K562 (cell line): ENCODE results near the gene NTN1. TPM values are rescaled to one million over a fixed set of nuclear protein-coding genes. Genes with fewer than 3 reads are reported as not detected.

Source experiments
- ATAC-seq: fragments of 200-7000 bp; cut with Tn5 transposase; 3 replicates; pipeline ENCODE4 v1.9.1; 2020; ENCODE audit warnings: moderate library complexity
- BruUV-seq: library from RNA; stranded (reverse); fragments of 400-500 nt; replicated peaks from 2 replicates; lab custom pipeline; 2021; lab: Mats Ljungman, UMichigan
- CTCF ChIA-PET: fragments of 300-600 bp; formaldehyde crosslinking; extraction: SDS; loops from one replicate; lab custom pipeline; 2021; ENCODE audit warnings: low intra/inter-chr PET ratio; lab: Yijun Ruan, JAX
- POLR2A ChIA-PET: fragments of 300-600, 350-650 bp; sonication (Branson Sonifier 250); formaldehyde crosslinking; extraction: SDS; loops from one replicate; lab custom pipeline; 2021; ENCODE audit warnings: antibody characterized with exemption, inconsistent platforms; lab: Yijun Ruan, JAX
- DNase-seq, 4 experiments: peaks; one replicate each; pipeline versions ENCODE4 v3.0.0 to v3.0.0-alpha.2; 2011 to 2018; ENCODE audit warnings: low spot score in 3 of 4, mixed read lengths in 3 of 4; ENCODE audit errors: extremely low read depth in 1 of 4
- FAIRE-seq: peaks from 2 replicates; lab custom pipeline; 2011; peaks lifted over from hg19 to GRCh38; lab: Jason Lieb, UNC
- H2AFZ ChIP-seq: 2 replicates; pipeline ENCODE4 v1.6.0; 2011; ENCODE audit warnings: low read depth, low read length, control low read depth, inconsistent platforms
- H3K27ac ChIP-seq: fragments of 200-600 bp; 3 replicates; pipeline ENCODE4 v1.8.0; 2011; ENCODE audit warnings: low read depth, mild to moderate bottlenecking, control low read depth, inconsistent platforms, low read length, moderate library complexity, mixed read lengths; ENCODE audit errors: extremely low read depth
- H3K27me3 ChIP-seq, 2 experiments: fragments of 300-600 bp in 1 of 2; 2 replicates in 1 of 2; 3 replicates in 1 of 2; pipeline versions ENCODE4 v1.6.0 to v1.8.0; 2011; ENCODE audit warnings: inconsistent platforms in 2 of 2, low read length in 2 of 2, mild to moderate bottlenecking in 1 of 2, mixed read lengths in 1 of 2, moderate library complexity in 1 of 2; ENCODE audit not compliant: control insufficient read depth in 2 of 2, insufficient read depth in 2 of 2
- H3K36me3 ChIP-seq: fragments of 300-600 bp; 3 replicates; pipeline ENCODE4 v1.8.0; 2011; ENCODE audit warnings: mild to moderate bottlenecking, low read length, inconsistent platforms; ENCODE audit not compliant: control insufficient read depth, insufficient read depth
- H3K4me1 ChIP-seq, 2 experiments: fragments of 200-600 bp in 1 of 2; replicated peaks in 1 of 2; 2 replicates in 1 of 2; 3 replicates in 1 of 2; pipeline versions ENCODE4 v1.5.1 to v1.8.0; 2011; ENCODE audit warnings: inconsistent platforms in 2 of 2, low read length in 2 of 2, mild to moderate bottlenecking in 1 of 2, mixed read lengths in 1 of 2, moderate library complexity in 1 of 2; ENCODE audit not compliant: control insufficient read depth in 2 of 2, insufficient read depth in 2 of 2
- H3K4me2 ChIP-seq: 2 replicates; pipeline ENCODE4 v1.6.1; 2011; ENCODE audit warnings: low read length, control low read depth, inconsistent platforms, mixed read lengths; ENCODE audit not compliant: insufficient read depth
- H3K4me3 ChIP-seq: fragments of 200-600 bp; sonication (generic), shearing (Covaris generic); 2 replicates; pipeline ENCODE4 v1.5.1; 2016; ENCODE audit warnings: control low read depth, inconsistent platforms
- H3K79me2 ChIP-seq: fragments of 200-600 bp; 3 replicates; pipeline ENCODE4 v1.8.0; 2011; ENCODE audit warnings: low read length, inconsistent platforms; ENCODE audit not compliant: control insufficient read depth, insufficient read depth
- H3K9ac ChIP-seq, 2 experiments: 2 replicates each; pipeline versions ENCODE4 v1.6.0 to v1.6.1; 2011; ENCODE audit warnings: low read depth in 2 of 2, low read length in 2 of 2, control low read depth in 1 of 2, inconsistent platforms in 1 of 2, mild to moderate bottlenecking in 1 of 2, mixed read lengths in 1 of 2; ENCODE audit not compliant: insufficient read depth in 1 of 2
- H3K9me1 ChIP-seq: one replicate; pipeline ENCODE4 v1.6.0; 2011; ENCODE audit warnings: inconsistent platforms, mild to moderate bottlenecking, low read length, moderate library complexity; ENCODE audit not compliant: control insufficient read depth, insufficient read depth
- H3K9me3 ChIP-seq: replicated peaks from 2 replicates; pipeline ENCODE4 v1.5.1; 2011; ENCODE audit warnings: low read depth, low read length, inconsistent platforms; ENCODE audit not compliant: control insufficient read depth, insufficient read depth
- H4K20me1 ChIP-seq: replicated peaks from 2 replicates; pipeline ENCODE4 v1.6.1; 2011; ENCODE audit warnings: low read length, inconsistent platforms, mixed read lengths; ENCODE audit not compliant: control insufficient read depth, insufficient read depth
- ARID3B ChIP-seq: fragments of 250-450 bp; sonication (Bioruptor Pico); IDR thresholded peaks from 2 replicates; pipeline ENCODE4 v1.4.0; 2020; ENCODE audit warnings: borderline replicate concordance
- FOXA3 ChIP-seq, 2 experiments: fragments of 450-650 bp in 1 of 2; sonication (generic) in 1 of 2; formaldehyde crosslinking; IDR thresholded peaks in 1 of 2; conservative IDR thresholded peaks in 1 of 2; 2 replicates each; pipeline versions ENCODE4 v1.4.0 to v1.8.0; 2020 to 2022; ENCODE audit warnings: mild to moderate bottlenecking in 2 of 2, missing genetic modification reagents in 1 of 2
- LCOR ChIP-seq: sonication (generic); formaldehyde crosslinking; IDR thresholded peaks from 2 replicates; pipeline ENCODE4 v1.8.0; 2022; ENCODE audit warnings: mild to moderate bottlenecking, missing genetic modification reagents
- MBD1 ChIP-seq: fragments of 250-450 bp; sonication (Bioruptor Pico); IDR thresholded peaks from 2 replicates; pipeline ENCODE4 v1.8.0; 2022; ENCODE audit warnings: inconsistent platforms
- MXI1 ChIP-seq: IDR thresholded peaks from 2 replicates; pipeline ENCODE4 v1.6.1; 2011; ENCODE audit warnings: low read depth, mild to moderate bottlenecking, improper control_type of control experiment, low read length
- NR4A1 ChIP-seq, 2 experiments: fragments of 250-450 bp in 1 of 2; fragments of 450-650 bp in 1 of 2; sonication (Bioruptor Pico) in 1 of 2; IDR thresholded peaks; 2 replicates each; pipeline versions ENCODE4 v1.4.0 to v1.6.1; 2016 to 2020; ENCODE audit warnings: mild to moderate bottlenecking in 2 of 2, missing compliant biosample characterization in 1 of 2, missing genetic modification characterization in 1 of 2, moderate library complexity in 1 of 2
- PRPF4 ChIP-seq: fragments of 200-400 bp; formaldehyde crosslinking; IDR thresholded peaks from one replicate; pipeline ENCODE4 v1.6.1; 2017; ENCODE audit warnings: low read length, low read depth, mild to moderate bottlenecking; ENCODE audit not compliant: insufficient read depth, poor library complexity, severe bottlenecking
- RAD51 ChIP-seq: fragments of 450-650 bp; IDR thresholded peaks from 2 replicates; pipeline ENCODE4 v1.7.1; 2016; ENCODE audit warnings: low read depth, mild to moderate bottlenecking, borderline replicate concordance
- RBM25 ChIP-seq: fragments of 200-400 bp; formaldehyde crosslinking; IDR thresholded peaks from 2 replicates; pipeline ENCODE4 v1.6.1; 2018; ENCODE audit warnings: low read length, low read depth, moderate library complexity; ENCODE audit not compliant: severe bottlenecking
- SNRNP70 ChIP-seq: fragments of 200-400 bp; formaldehyde crosslinking; optimal IDR thresholded peaks from 2 replicates; pipeline ENCODE3; 2017; ENCODE audit warnings: low read depth, low read length
- XRCC3 ChIP-seq: fragments of 450-650 bp; IDR thresholded peaks from 2 replicates; pipeline ENCODE4 v1.6.1; 2017; ENCODE audit warnings: mild to moderate bottlenecking, moderate library complexity
- ZNF274 ChIP-seq: IDR thresholded peaks from 2 replicates; pipeline ENCODE4 v1.6.1; 2011; ENCODE audit warnings: low read depth, mild to moderate bottlenecking, low read length, moderate library complexity, borderline replicate concordance
- ZZZ3 ChIP-seq: fragments of 450-650 bp; IDR thresholded peaks from 2 replicates; pipeline ENCODE4 v1.6.1; 2016; ENCODE audit warnings: antibody characterized with exemption, mild to moderate bottlenecking, moderate library complexity
- WGBS: fragments of 100-300 bp; shearing (Covaris generic); methylation state at CpG from one replicate; pipeline ENCODE4 v1.1.6; 2016; ENCODE audit warnings: low coverage, mixed read lengths; ENCODE audit not compliant: insufficient coverage; ENCODE audit errors: missing lambda C conversion rate; 5-methylcytosine and 5-hydroxymethylcytosine counted together
- in situ Hi-C: fragments of 300-500 bp; cut with MboI; formaldehyde crosslinking; loops from 4 replicates; pipeline ENCODE4 v1.15.0; 2018; ENCODE audit warnings: inconsistent platforms, mixed read lengths
- intact Hi-C: fragments of 100-400 bp; cut with micrococcal nuclease; formaldehyde crosslinking; loops from 2 replicates; pipeline ENCODE4 v1.14.2; 2022
- polyA plus RNA-seq, 8 experiments: library from polyadenylated mRNA; depleted of rRNA in 4 of 8; stranded (reverse) in 5 of 8; unstranded in 3 of 8; fragments of >200 nt; fragmentation: Nextera tagmentation in 2 of 8; fragmentation: Illumina TruSeq in 1 of 8; extraction: Ambion mirVana in 2 of 8; extraction: Trizol in 1 of 8; gene quantifications; 2 replicates each; pipeline versions ENCODE4 v1.2.1 to v1.2.3, GENCODE V29; 2011 to 2014; ENCODE audit warnings: inconsistent platforms in 1 of 8, missing spikeins in 1 of 8
- total RNA-seq, 7 experiments: library from RNA; depleted of rRNA in 6 of 7; stranded (reverse); fragments of >200 nt in 6 of 7; fragmentation: Illumina TruSeq in 2 of 7; extraction: Trizol in 2 of 7; gene quantifications; 2 replicates each; pipeline versions ENCODE4 v1.2.1 to v1.2.3, GENCODE V29; 2011 to 2021; ENCODE audit warnings: low replicate concordance in 1 of 7

The NTN1 gene
- total and polyA plus RNA-seq, 9 of the 15 experiments (the other 6 are each of a cell fraction or from before 2014, with no cell fraction given): 0.02 TPM; not detected in 8

- 0% methylated on average over 6 of the region's 6 CpGs for WGBS
- no peak for ATAC-seq
- Histone ChIP-seq H3K79me2 (no peaks in the 10 kb centered on the region), H4K20me1 (no peaks in the 10 kb centered on the region)
- intact Hi-C loops: no loop called here
- TF ChIP-seq RBM25 (no peak), FOXA3 (CRISPR knock-in tag; conservative IDR thresholded peaks at IDR 0.05 in 1 of 2, IDR thresholded peaks at IDR 0.05 in 1 of 2) (no peak), ZNF274 (no peak), NR4A1 (CRISPR knock-in tag; IDR thresholded peaks at IDR 0.05) (no peak), NR4A1 (tag; IDR thresholded peaks at IDR 0.05) (no peak)
- TF ChIP-seq, all 486 proteins: peak for 0
- no peak overlapping the region for H3K9ac ChIP-seq
- H3K9me1 ChIP-seq: no peaks in the 10 kb centered on the region
- no peak overlapping the region for H3K4me2 ChIP-seq
- H3K27ac ChIP-seq: no peak overlapping the region
- no peaks in the 10 kb centered on the region for H3K27me3 ChIP-seq
- DNase-seq (no peak), FAIRE-seq (no peak)
- ChIA-PET POLR2A (no interaction called here), CTCF (no interaction called here)
- no peak overlapping the region for H2AFZ ChIP-seq
- in situ Hi-C loops: no loop called here
- no peak overlapping the region for H3K4me3 ChIP-seq
- no peaks in the 10 kb centered on the region for H3K9me3 ChIP-seq
- no peaks in the 10 kb centered on the region for H3K36me3 ChIP-seq
- no TSS peak for BruUV-seq
- no peaks in the 10 kb centered on the region; a peak in 1 of 5 replicates for H3K4me1 ChIP-seq
These were observed 43.1 kb downstream of the NTN1 start for GRCh38 chr17:9064311-9064834.

GRCh38 chr17:9071016-9071415 is 49.7 kb downstream of the NTN1 start:
- Histone ChIP-seq H3K9ac (no peak overlapping the region), H4K20me1 (no peaks in the 10 kb centered on the region; the same call in 1 of the 2 replicates), H3K4me1 (no peaks in the 10 kb centered on the region), H3K9me1 (no peaks in the 10 kb centered on the region), H3K36me3 (no peaks in the 10 kb centered on the region), H3K4me2 (no peak overlapping the region), H2AFZ (no peak overlapping the region), H3K27me3 (peaks cover 3 to 23% of the 10 kb centered on the region in 2 experiments; a peak in 4 of 5 replicates), H3K4me3 (no peak overlapping the region), H3K27ac (no peak overlapping the region), H3K9me3 (no peaks in the 10 kb centered on the region), H3K79me2 (no peaks in the 10 kb centered on the region)
- BruUV-seq: no TSS peak
- in situ Hi-C loops: no loop called here
- intact Hi-C loops: no loop called here
- ATAC-seq (no peak), FAIRE-seq (no peak), DNase-seq (no peak)
- 2% methylated on average over 10 of the region's 10 CpGs for WGBS
- ChIA-PET CTCF (no interaction called here), POLR2A (interaction anchor here (0.6 kb wide), 1 partner anchor 43 kb away, joined by 3 read pairs; no protein-coding TSS in a partner anchor)
- no peak for TF ChIP-seq ZZZ3
- no peak for TF ChIP-seq SNRNP70
- TF ChIP-seq PRPF4: no peak
- no peak for TF ChIP-seq MBD1 (CRISPR knock-in tag)
- no peak for TF ChIP-seq MXI1
- TF ChIP-seq ARID3B (CRISPR knock-in tag): no peak
- no peak for TF ChIP-seq XRCC3
- no peak for TF ChIP-seq LCOR (CRISPR knock-in tag)
- TF ChIP-seq RAD51: no peak
